NCI-H460 (cell line): Measurements from ENCODE around the gene KRT10. TPM values are rescaled to one million over a fixed set of nuclear protein-coding genes. Genes with fewer than 3 reads are reported as not detected.
"Not testable (repeated sequence)": the region's sequence is repeated elsewhere in the genome, so short reads cannot be mapped to it uniquely, and the experiment has no call there.

Source experiments
- DNase-seq: peaks from one replicate; pipeline ENCODE4 v3.0.0-alpha.2; 2016; ENCODE audit warnings: low read depth; ENCODE audit errors: extremely low read depth
- polyA plus RNA-seq: library from polyadenylated mRNA; depleted of rRNA; stranded (reverse); fragments of >200 nt; gene quantifications from 2 replicates; pipeline ENCODE4 v1.2.3, GENCODE V29; 2014; cell fraction: nucleus; rRNA removed
- total RNA-seq: library from RNA; depleted of rRNA; stranded (reverse); fragments of >200 nt; shearing (Covaris generic); gene quantifications from 2 replicates; pipeline ENCODE4 v1.2.3, GENCODE V29; 2014; rRNA removed

KRT10 gene
- total RNA-seq: 36.8 and 38.4 TPM in 2 replicates
- polyA plus RNA-seq: 8.4 and 10.0 TPM in 2 replicates

DNA sequence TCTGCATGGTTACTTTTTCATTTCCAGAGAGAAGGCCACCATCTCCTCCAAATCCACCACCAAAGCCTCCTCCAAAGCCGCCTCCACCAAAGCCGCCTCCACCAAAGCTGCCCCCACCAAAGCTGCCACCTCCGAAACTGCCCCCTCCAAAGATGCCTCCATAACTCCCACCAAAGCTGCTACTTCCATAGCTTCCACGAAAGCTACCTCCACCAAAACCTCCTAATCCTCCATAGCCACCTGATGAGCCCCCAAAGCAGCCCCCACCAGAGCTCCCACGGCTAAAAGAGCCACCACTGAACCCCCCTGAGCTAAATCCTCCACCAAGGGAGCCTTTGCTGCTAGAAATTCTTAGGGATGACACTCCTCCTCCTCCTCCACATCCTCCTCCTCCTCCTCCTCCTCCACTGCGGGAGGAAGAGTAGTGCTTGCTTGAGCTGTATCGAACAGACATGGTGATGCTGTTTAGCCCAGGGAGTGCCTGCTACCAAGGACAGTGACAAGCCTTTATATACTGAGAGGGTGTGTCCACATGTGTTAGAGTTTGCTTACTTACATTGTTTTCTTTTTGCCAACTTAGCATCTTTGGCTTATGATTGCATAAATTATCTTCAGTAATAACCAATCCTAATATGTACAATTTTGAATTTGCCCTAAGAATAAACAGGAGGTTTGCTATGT, at the start of gene KRT10:
Gene KRT10 (minus strand): TSS at position 483 of the 681 bp plus-strand sequence. CDS start 29 bp downstream, at position 454.
- no peak for DNase-seq

DNA sequence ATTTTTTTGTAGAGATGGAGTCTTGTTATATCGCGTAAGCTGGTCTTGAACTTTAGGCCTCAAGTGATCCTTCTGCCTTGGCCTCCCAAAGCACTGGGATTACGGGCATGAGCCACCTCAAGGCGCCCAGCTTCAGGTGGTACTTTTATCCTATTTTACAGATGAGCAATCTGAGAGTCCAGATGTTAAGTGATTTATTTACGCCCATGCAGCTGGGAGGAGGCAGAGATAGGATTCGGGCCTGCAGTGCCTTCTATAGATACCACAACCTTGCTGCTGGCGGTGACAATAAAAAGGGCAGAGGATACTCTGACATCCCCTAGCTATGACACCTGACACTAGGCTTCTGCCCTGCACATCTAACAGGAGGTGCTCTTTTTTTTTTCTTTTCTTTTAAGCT, 48.9 kb upstream of the KRT10 start:
- no peak for DNase-seq

DNA sequence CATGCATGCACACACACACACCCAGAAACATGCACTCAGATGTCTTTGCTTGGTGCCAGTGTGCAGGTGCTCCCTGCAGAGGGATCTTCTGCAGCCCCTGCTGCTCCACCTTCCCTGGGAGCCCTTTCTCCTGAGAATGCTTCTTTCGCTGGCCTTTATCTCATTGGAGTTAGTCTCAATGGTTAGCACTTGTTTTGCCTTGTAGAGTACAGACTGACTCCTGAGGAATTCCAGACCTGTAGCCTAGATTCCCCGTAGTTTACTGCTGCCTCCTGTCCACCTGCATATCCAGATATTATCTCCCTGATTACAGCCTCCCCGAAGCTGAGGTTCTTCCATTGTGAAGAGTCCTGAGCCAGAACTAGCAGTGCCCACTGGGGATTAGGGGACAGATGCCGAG, 47.7 kb upstream of the KRT10 start:
- DNase-seq: no peak

DNA sequence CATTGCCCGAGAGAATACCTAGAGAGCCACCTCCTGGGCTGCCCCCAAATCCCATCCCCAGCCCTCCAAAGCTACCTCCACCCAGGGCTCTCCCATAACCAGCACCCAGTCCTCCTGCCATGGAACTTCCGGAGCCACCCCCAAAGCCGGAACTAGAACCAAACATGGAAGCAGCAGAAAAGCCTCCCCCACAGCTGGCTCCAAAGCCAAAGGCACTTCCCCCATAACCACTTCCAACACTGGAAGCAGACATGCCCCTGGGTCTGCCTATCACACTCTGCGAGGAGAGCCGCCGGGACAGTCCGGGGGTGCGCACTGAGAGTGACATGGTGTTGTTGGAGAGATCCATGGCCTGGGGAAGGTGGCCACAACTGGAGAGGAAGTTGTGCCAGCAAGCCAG, 44.4 kb upstream of the KRT10 start, which contains the start of gene KRT12:
Gene KRT12 (minus strand): TSS at position 386 of the 400 bp plus-strand sequence. CDS start 37 bp downstream, at position 349.
- DNase-seq: no peak

DNA sequence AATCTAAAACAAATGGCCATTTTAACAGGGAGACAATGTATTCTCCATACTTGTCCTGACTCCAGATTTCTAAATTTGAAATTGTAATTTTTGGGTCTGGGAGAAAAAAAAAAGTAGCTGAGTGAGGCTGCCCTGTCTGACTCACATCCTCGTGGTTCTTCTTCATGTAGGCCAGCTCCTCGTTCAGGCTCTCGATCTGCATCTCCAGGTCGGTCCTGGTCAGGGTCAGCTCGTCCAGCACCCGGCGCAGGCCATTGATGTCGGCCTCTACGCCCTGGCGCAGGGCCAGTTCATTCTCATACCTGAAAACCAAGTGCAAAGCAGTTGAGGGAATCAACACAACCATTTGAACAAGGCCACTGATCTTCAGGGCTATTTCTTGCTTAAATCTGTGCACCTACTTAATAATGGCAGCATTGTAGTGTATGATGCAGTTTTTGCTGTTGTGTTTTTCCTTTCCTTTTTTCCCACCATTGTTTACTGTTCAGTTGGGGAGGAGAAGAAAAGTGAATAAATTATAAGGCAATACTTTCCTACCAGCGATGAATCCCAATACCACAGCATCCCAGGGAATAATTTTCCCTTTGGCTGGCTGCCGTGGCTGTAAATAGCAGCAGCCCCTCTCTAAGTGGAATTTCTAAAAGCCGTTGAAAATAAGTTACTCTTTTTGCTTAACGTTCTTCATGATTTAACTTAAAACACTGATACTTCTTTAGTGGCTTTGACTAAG, 42.4 kb upstream of the KRT10 start:
- no peak for DNase-seq

DNA sequence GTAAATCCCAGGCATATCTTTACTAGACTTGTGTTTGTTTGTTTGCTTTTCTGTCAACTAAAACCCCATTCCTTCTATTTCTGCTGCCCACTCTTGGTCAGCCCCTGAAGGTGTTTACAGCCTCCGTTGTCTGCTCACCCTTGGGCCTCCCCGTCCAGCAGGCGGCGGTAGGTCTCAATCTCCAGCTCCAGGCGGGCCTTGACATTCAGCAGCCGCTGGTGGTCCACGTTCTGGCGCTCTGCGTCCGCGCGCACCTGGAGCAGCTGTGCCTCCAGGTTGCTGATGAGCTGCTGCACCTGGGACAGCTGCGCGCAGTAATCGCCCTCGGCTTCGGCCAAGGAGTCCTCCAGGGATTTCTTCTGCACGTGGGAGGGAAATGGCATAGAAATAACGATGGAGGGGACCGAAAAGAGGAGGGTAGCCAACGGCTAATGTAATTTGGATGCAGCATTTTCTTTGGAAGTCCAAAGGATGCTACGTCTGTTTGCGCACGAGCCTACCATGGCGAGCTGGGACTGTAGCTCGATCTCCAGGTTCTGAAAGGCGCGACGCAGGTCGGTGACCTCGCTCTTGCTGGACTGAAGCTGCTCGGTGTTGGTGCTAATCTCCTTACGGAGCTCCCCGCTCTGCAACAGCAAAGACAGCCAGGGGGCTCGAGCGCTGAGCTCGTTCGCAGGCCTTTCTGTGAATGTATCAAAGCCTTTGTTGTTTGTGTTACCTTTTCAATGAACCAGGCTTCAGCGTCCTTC, 40.7 kb upstream of the KRT10 start:
- no peak for DNase-seq

DNA sequence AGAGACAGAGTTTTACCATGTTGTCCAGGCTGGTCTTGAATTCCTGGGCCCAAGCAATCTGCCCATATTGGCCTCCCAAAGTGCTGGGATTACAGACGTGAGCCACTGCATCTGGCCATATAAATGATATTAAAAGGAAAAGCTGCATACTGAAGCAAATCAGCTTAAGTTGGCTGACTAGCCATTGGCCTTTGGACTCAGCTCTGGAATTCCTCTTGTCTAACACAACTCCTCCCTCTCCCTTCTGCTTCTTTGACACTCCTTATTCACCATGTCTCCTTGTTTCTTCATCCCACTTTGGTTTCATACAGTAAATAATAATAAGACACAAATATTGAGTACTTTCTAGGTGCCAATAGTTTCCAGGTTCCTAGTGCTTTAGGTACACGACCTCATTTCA, 37.1 kb upstream of the KRT10 start:
- no peak for DNase-seq

DNA sequence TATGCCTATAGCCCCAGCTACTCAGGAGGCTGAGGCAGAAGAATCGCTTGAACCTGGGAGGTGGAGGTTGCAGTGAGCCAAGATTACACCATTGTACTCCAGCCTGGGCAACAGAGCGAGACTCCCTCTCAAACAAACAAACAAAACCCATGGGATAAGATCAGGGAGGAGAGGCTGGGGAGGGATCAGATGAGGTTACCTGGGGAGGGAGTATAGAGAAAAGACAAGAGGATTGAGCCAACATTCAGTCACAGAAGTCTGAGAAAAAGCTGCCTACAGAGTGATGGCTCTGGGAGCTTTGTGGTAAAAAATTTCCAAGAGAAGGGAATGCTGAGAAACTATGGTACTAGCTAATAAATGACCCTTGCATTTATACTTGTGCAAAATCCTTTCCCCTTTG, 36.3 kb upstream of the KRT10 start:
- DNase-seq: not testable (repeated sequence)

DNA sequence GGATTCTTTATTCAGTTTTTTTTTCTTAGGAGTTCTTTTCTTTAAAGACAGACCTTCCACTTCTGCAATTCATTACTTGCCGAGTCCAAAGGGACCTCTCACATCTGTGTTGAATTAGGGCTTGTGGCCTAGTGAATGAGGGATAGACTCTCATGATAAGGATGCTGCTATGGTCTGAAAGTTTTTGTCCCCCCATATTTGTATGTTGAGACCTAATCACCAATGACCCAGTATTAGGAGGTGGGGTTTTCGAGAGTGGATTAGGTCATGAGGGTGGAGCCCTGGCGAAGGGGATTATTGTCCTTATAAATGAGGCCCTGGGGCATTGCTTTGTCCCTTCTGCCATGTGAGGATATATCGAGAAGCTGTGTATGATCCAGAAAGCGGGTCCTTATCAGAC, 35.1 kb upstream of the KRT10 start:
- no peak for DNase-seq

DNA sequence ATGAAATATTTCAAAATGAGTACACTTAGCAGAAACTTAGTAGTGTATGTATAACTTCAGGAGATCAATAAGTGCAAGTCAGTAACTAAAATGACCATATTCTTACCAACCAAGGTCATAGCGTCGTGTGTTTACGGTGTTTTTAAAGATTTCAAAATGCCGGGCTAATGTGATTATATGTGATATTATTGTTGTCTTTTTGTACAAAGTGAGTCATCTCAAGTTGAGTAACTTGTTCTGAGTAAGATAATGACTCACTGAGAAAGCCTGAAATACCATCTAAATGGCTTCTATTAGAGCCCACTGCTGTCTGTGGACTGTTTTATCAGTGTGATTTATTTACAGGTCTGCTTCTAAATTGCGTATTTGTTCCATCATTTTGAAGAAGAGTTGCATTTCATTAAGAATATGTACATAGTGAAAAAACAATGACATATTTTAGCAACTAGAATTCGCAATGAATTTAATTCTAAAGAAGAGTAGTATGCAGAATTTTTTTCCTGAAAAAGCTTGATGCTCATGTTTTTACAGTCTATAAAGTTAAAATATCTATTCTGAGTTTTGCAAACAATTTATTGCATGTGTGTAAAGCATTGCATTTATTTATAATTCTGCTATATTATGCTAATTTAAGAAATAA, 31.9 kb upstream of the KRT10 start:
- DNase-seq: peak; percentile 83

DNA sequence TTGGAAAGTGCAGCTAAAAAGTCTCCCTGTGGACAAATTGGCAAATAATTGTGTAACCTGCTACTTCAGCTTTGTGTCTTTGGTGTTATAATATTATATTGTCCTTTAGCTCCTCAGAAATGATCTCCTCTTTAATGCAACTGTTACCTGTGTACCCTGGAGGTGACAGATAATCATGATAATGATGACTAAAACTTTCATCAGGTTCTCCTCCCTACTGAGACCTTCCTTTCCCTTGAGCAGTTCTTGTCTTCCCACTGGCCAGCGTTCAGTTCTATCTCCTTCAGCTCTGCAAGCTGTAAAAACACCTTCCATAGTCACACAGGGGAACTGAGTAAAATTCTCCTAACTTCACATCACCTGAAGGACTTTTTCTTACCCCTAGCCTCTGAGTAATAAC, 29.9 kb upstream of the KRT10 start:
- DNase-seq: no peak

DNA sequence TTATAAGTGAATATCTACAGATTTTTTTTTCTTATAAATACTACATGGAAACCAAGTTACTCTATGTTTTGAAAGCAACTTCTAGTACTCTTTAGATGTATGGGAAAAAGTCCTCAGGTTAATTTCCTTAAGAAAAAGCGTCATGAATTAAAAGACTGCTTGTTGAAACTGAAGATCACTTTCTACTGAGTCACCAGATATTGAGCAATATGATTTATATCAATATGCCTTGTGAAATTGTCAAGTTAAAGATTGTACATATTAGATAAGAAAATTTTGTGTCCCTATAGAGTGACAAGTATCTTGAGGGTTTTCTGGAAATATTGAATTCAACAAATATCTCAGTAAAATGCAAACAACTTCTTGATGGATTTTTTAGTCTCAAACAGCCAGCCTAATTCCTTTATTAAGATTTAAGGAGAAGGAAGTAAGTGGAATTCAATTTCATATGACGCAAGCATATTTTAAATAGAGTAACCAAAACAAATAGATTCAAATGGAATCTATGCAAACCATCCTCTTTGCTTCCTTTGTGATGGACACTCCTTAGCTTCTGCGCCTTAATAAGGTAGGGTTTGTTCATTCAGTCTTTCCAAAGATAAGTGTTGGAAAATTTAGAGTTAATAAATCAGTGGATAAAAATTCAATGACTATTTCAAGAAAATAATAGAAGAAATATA, 28.0 kb upstream of the KRT10 start:
- peak; percentile 66 for DNase-seq

DNA sequence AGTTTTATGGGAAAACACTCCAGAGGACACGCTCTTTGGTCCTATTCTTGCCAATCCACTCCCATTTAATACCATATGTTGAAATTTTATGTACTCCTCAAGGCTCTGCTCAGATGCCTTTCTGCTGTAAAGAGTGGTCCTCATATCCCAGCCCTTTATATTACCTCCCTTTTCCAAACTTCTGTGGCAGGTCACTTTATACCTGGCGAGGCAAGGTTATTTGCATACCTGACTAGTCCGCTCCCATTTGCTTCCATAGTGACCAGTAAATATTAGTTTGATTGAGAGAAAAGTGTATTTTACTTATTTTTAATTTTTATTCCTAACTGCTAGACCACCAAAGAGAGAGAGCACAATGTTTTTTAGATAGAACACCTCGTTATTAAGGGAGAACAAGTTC, 27.3 kb upstream of the KRT10 start:
- DNase-seq: no peak

DNA sequence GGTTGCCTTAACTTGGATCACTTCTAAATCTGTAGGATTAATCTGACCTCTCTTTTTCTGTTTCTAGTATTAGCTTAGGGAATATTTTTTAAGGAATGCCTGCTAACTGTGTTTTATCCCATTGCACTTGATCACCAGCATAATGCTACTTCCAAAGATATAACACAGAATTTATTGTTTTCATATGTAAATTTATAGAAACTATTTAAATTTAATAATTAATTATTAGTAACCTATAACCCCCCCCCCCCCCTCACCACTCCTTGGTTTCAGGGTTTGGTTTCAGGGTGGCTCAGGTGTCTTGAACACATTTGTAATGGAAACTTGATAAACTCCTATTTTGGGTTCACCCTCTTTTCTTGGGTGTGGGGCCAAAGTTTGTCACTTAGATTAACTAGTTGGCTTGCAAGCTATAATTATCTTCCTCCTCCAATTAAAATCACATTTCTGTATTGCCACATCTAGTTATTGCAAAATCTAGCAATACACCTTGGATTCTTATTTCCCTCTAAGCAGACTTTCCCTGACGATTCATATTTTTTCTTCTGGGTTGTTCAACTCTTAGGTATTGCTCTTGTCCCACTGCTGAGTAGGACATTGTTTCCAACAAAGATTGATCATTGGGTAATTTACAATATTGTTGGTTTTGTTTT, 26.3 kb upstream of the KRT10 start:
- DNase-seq: no peak

DNA sequence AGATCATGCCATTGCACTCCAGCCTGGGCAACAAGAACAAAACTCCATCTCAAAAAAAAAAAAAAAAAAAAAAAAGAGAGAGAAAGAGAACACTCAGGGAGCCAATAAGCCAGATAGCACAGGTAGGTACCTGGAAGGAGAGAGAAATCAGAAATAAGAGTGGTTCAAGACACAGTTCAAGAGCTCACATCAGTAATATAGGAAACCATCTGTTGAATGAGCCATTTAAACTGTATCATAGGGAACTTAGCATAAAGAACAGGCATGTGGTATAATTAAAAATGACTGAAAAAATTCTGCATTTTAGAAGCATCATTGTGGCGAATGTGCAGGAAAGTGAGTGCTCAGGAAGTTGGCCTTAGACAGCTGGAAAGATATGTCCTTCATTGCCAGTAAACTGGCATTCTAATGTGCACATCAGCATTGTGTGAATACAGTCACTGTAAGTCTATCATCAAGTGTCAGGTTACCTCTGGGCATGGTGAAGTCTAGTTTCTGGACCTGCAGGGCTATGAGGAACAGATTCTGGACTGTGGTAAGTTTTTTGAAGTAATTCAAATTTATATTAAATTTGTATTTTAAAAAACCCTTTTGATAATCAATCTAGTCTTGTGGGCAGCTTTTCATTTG, 24.2 kb upstream of the KRT10 start:
- peak; percentile 20 for DNase-seq

DNA sequence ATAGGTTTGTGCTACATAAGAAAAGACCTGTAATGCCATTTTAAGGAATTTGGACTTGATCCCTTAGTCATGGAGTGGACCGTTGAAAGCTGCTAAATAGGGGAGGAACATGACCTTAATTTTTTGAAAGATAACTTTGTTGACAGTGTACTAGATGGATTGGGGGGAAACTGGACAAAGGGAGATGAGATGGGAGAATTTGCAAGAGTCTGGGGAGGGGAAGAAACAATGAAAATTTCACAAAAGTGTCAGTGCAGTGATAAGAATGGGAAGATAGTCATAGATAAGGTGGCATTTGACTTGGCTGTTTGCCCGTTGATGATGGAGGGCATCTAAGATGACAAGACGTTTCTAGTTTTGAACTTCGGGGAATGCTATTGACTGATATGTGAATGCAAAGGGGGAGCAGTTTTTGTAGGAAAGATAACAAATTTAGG, 22.3 kb upstream of the KRT10 start:
- no peak for DNase-seq

DNA sequence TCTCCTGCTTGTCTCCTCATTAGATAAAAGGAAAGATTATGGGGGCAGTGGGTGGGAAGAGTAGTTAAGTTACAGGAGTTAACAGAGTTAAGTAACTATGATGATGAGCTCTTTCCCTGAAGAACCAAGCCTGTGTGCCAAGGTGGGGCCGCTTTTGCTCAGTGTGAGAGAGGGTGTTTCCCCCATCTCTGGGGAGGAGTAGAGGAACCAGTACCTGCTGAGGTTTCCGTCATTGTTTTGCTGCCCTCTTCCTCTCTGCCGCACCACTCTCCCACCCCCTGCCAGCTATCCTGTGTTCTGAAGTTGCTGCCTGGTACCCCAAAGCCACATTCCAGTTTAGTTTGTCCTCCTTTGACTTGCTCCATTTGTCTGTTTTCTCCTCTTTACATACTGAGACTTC, 20.8 kb upstream of the KRT10 start:
- DNase-seq: no peak

DNA sequence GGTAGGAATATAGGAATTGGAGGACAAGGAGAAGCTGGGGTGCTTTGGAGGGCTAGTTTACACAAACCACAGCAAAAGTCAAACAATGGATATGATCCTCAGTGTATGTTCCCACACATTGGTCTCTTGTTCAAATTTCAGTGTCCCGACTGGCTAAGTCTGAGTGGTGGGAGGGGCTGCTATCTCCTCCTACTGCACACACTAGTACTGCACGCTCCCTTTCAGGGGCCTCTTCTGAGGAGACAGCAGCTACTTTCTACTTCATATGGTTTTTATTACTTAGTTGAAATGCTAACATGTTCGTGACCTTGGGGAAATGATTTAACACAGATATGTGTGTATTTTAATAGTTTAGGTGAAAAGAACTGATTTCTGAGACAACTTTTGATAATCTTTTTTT, 18.8 kb upstream of the KRT10 start:
- no peak for DNase-seq

DNA sequence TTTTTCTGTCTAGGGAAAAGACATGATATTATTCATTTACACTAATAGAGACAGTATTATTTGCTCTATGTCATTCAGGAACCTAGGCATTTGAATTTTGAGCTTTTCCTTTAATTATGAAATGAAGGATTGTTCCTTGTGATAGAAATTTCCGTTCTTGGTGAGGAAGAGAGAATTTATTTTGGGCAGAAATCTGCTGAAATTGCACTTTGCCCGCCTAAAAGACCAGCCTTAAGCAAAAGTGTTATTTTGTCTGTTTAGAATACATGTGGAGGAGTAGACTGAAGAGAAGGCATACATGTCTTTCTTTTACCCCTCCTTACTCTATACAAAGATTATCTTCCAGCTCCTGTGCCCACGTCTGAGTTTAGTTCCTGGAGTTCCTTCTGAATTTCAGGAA, 16.8 kb upstream of the KRT10 start:
- DNase-seq: no peak
